Measurements from ENCODE around the gene PHOSPHO1.

The PHOSPHO1 gene

GRCh38 chr17:49218941-49219913 lies 11.4 kb downstream of the PHOSPHO1 start:
- DNase-seq (ENCODE audit: low spot score) = peak; percentile 79

- peak; percentile 78 for DNase-seq (ENCODE audit: low spot score)
Measured at GRCh38 chr17:49217651-49218413, 12.8 kb downstream of the PHOSPHO1 start.

GRCh38 chr17:49216953-49217650 lies 13.5 kb downstream of the PHOSPHO1 start:
- DNase-seq (ENCODE audit: low spot score) = no peak

GRCh38 chr17:49216482-49216881 lies 14.1 kb downstream of the PHOSPHO1 start:
- DNase-seq (ENCODE audit: low spot score) = no peak

GRCh38 chr17:49214676-49215360 lies 15.8 kb downstream of the PHOSPHO1 start:
- no peak for DNase-seq (ENCODE audit: low spot score)

- DNase-seq (ENCODE audit: low spot score) = no peak
Measured at GRCh38 chr17:49213847-49214246, 16.7 kb downstream of the PHOSPHO1 start.

GRCh38 chr17:49213399-49213798 lies 17.2 kb downstream of the PHOSPHO1 start:
- DNase-seq (ENCODE audit: low spot score) = peak; percentile 81

GRCh38 chr17:49210158-49211029 lies 20.2 kb downstream of the PHOSPHO1 start, which contains the start of the genes ABI3 and GNGT2:
Gene ABI3, plus strand, starts transcription at chr17:49210707. Its CDS starts 18 bp downstream, at chr17:49210725.
Gene GNGT2, minus strand, starts transcription at chr17:49210574. Its CDS starts 3,152 bp downstream, at chr17:49207422.
- DNase-seq (ENCODE audit: low spot score) = peak; percentile 96

- no peak for DNase-seq (ENCODE audit: low spot score)
Measured at GRCh38 chr17:49209061-49209571, 21.5 kb downstream of the PHOSPHO1 start.

GRCh38 chr17:49204516-49204915 lies 26.1 kb downstream of the PHOSPHO1 start:
- DNase-seq (ENCODE audit: low spot score) = no peak

GRCh38 chr17:49203796-49204195 lies 26.8 kb downstream of the PHOSPHO1 start:
- DNase-seq (ENCODE audit: low spot score) = no peak

- no peak for DNase-seq (ENCODE audit: low spot score)
Measured at GRCh38 chr17:49201481-49201927, 29.1 kb downstream of the PHOSPHO1 start.

GRCh38 chr17:49200423-49201083 lies 30.0 kb downstream of the PHOSPHO1 start:
- no peak for DNase-seq (ENCODE audit: low spot score)

- DNase-seq (ENCODE audit: low spot score) = no peak
Measured at GRCh38 chr17:49198211-49198610, 32.4 kb downstream of the PHOSPHO1 start.

GRCh38 chr17:49197346-49197998 lies 33.1 kb downstream of the PHOSPHO1 start:
- no peak for DNase-seq (ENCODE audit: low spot score)

GRCh38 chr17:49196520-49196919 lies 34.1 kb downstream of the PHOSPHO1 start:
- no peak for DNase-seq (ENCODE audit: low spot score)

- no peak for DNase-seq (ENCODE audit: low spot score)
Measured at GRCh38 chr17:49195751-49196150, 34.8 kb downstream of the PHOSPHO1 start.

GRCh38 chr17:49194297-49194607 lies 36.3 kb downstream of the PHOSPHO1 start:
- DNase-seq (ENCODE audit: low spot score) = no peak

Data from NAMALWA (cell line).